K562 (cell line): ENCODE results near the gene ZNF30. TPM values are rescaled to one million over a fixed set of nuclear protein-coding genes. Genes with fewer than 3 reads are reported as not detected.

ENCODE experiments used
- ASH1L ChIP-seq: fragments of 450-650 bp; IDR thresholded peaks from 2 replicates; pipeline ENCODE4 v1.6.1; 2018; ENCODE audit warnings: borderline replicate concordance, mild to moderate bottlenecking, low read depth; ENCODE audit not compliant: partially characterized antibody
- ATF1 ChIP-seq, 2 experiments: fragments of 450-650 bp in 1 of 2; IDR thresholded peaks; 2 replicates each; pipeline ENCODE4 v1.6.1; 2016; ENCODE audit warnings: missing compliant biosample characterization in 1 of 2, missing genetic modification characterization in 1 of 2
- ATF7 ChIP-seq: fragments of 450-650 bp; IDR thresholded peaks from 2 replicates; pipeline ENCODE4 v1.7.1; 2014; ENCODE audit warnings: mild to moderate bottlenecking, moderate library complexity
- CAMTA2 ChIP-seq: fragments of 250-450 bp; sonication (Bioruptor Pico); conservative IDR thresholded peaks from 2 replicates; pipeline ENCODE4 v1.5.1; 2022
- CHD2 ChIP-seq: IDR thresholded peaks from 2 replicates; pipeline ENCODE4 v1.6.1; 2011; ENCODE audit warnings: low read depth, low read length
- FOSL1 ChIP-seq: fragments of 200-800 bp; sonication (Bioruptor generic); conservative IDR thresholded peaks from 2 replicates; pipeline ENCODE4 v1.6.1; 2016; ENCODE audit warnings: missing genetic modification characterization, missing compliant biosample characterization
- KAT7 ChIP-seq: sonication (generic); formaldehyde crosslinking; IDR thresholded peaks from 2 replicates; pipeline ENCODE4 v1.8.0; 2022; ENCODE audit warnings: missing genetic modification reagents, mild to moderate bottlenecking, borderline replicate concordance
- KLF1 ChIP-seq: fragments of 450-650 bp; IDR thresholded peaks from 2 replicates; pipeline ENCODE4 v1.6.1; 2016; ENCODE audit warnings: missing genetic modification characterization, missing compliant biosample characterization
- NONO ChIP-seq, 2 experiments: fragments of 200-400 bp in 1 of 2; fragments of 450-650 bp in 1 of 2; formaldehyde crosslinking in 1 of 2; IDR thresholded peaks; 2 replicates each; pipeline ENCODE4 v1.6.1; 2017; ENCODE audit warnings: low read depth in 2 of 2, mild to moderate bottlenecking in 2 of 2, moderate library complexity in 2 of 2, low read length in 1 of 2
- POLR3G ChIP-seq: IDR thresholded peaks from 2 replicates; pipeline ENCODE4 v1.6.1; 2011; ENCODE audit not compliant: insufficient read length, insufficient replicate concordance; ENCODE audit errors: extremely low read depth
- RFX5 ChIP-seq: IDR thresholded peaks from 2 replicates; pipeline ENCODE4 v1.6.1; 2011; ENCODE audit warnings: low read depth, mild to moderate bottlenecking, improper control_type of control experiment, low read length
- SMARCB1 ChIP-seq: IDR thresholded peaks from 2 replicates; pipeline ENCODE4 v1.6.1; 2011; ENCODE audit warnings: improper control_type of control experiment, low read depth; ENCODE audit not compliant: insufficient read length
- SRSF3 ChIP-seq: fragments of 200-400 bp; formaldehyde crosslinking; IDR thresholded peaks from 2 replicates; pipeline ENCODE4 v1.6.1; 2016; ENCODE audit warnings: mild to moderate bottlenecking, low read length, moderate library complexity; ENCODE audit not compliant: insufficient read depth
- ZBTB8A ChIP-seq: fragments of 450-650 bp; IDR thresholded peaks from 2 replicates; pipeline ENCODE4 v1.6.1; 2018; ENCODE audit warnings: mild to moderate bottlenecking, moderate library complexity; ENCODE audit not compliant: partially characterized antibody
- ZNF133 ChIP-seq: fragments of 250-450 bp; sonication (Bioruptor Pico); IDR thresholded peaks from 2 replicates; pipeline ENCODE4 v1.4.0; 2020; ENCODE audit warnings: mild to moderate bottlenecking
- ZNF445 ChIP-seq: fragments of 250-450 bp; sonication (Bioruptor Pico); IDR thresholded peaks from 2 replicates; pipeline ENCODE4 v1.4.0; 2020; ENCODE audit warnings: low read depth, mild to moderate bottlenecking, moderate library complexity
- polyA plus RNA-seq, 8 experiments: library from polyadenylated mRNA; depleted of rRNA in 4 of 8; stranded (reverse) in 5 of 8; unstranded in 3 of 8; fragments of >200 nt; fragmentation: Nextera tagmentation in 2 of 8; fragmentation: Illumina TruSeq in 1 of 8; extraction: Ambion mirVana in 2 of 8; extraction: Trizol in 1 of 8; gene quantifications; 2 replicates each; pipeline versions ENCODE4 v1.2.1 to v1.2.3, GENCODE V29; 2011 to 2014; ENCODE audit warnings: inconsistent platforms in 1 of 8, missing spikeins in 1 of 8
- total RNA-seq, 7 experiments: library from RNA; depleted of rRNA in 6 of 7; stranded (reverse); fragments of >200 nt in 6 of 7; fragmentation: Illumina TruSeq in 2 of 7; extraction: Trizol in 2 of 7; gene quantifications; 2 replicates each; pipeline versions ENCODE4 v1.2.1 to v1.2.3, GENCODE V29; 2011 to 2021; ENCODE audit warnings: low replicate concordance in 1 of 7
- TF ChIP-seq, protein P1 (sequence below): fragments of 450-650 bp; conservative IDR thresholded peaks from 2 replicates; pipeline ENCODE4 v1.6.1; 2016; ENCODE audit warnings: missing genetic modification characterization, low read depth, mild to moderate bottlenecking, control low read depth, missing compliant biosample characterization
- TF ChIP-seq, protein P2 (sequence below): fragments of 450-650 bp; IDR thresholded peaks from 2 replicates; pipeline ENCODE4 v1.6.1; 2016; ENCODE audit warnings: borderline replicate concordance
- TF ChIP-seq, protein P3 (sequence below): IDR thresholded peaks from 3 replicates; pipeline ENCODE4 v1.6.1; 2011; ENCODE audit warnings: borderline replicate concordance, mild to moderate bottlenecking; ENCODE audit not compliant: insufficient read length, insufficient read depth
- TF ChIP-seq, protein P4 (sequence below): fragments of 250-450 bp; sonication (Bioruptor Pico); IDR thresholded peaks from 2 replicates; pipeline ENCODE4 v1.8.0; 2021; ENCODE audit warnings: moderate library complexity, mild to moderate bottlenecking, inconsistent platforms

The ZNF30 gene
- total and polyA plus RNA-seq, 9 of the 15 experiments (the other 6 are each of a cell fraction or from before 2014, with no cell fraction given), result 7.3 to 13.4 (median 10.6) TPM

DNA sequence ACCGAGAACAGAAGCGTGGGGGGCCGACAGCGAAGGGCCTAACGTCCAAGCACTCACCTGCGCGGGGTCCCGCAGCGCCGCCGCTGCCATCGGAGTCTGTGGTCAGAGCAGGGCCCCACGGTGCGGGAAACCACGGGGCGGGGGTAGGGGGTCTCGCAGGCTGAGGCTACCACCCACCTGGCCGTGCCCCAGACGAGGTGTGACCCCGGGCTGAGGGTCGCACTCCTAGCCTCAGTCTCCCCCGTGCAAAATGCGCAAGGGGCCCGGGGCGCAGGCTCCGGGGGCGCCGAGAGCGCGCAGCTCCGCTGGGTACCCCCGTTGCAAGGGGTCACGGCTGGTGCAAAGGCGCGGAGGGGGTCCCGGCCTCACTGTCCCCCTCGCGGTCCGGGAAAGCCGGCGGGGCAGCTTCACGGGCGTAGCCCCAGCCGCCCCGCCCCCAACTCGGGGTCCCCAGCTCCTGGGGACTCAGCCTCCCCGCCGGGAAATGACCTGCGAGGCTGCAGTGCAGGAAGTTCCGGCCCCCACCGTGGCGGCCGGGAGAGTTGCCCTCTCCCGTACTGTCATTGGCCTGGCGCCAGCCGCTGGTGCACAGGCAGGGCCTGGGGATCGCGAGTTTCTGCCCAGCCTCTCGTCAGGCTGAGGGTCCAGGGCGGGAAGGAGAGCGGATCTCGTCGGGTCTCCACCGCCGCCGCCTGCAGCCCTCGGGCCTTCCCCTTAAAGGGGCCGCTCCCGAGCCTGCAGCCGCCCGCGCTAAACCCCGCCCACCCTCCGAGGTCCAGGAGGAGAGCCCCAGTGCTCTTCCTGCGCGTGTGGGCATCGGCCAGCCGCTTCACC, 37.1 kb downstream of the ZNF30 start, which contains the start of gene ZNF792 (continued):
- no peak for TF ChIP-seq SRSF3
- TF ChIP-seq CHD2, result no peak; the same call in 1 of the 2 replicates
- TF ChIP-seq SMARCB1, result no peak
- TF ChIP-seq ZBTB8A, result no peak
- TF ChIP-seq, protein P1, sequence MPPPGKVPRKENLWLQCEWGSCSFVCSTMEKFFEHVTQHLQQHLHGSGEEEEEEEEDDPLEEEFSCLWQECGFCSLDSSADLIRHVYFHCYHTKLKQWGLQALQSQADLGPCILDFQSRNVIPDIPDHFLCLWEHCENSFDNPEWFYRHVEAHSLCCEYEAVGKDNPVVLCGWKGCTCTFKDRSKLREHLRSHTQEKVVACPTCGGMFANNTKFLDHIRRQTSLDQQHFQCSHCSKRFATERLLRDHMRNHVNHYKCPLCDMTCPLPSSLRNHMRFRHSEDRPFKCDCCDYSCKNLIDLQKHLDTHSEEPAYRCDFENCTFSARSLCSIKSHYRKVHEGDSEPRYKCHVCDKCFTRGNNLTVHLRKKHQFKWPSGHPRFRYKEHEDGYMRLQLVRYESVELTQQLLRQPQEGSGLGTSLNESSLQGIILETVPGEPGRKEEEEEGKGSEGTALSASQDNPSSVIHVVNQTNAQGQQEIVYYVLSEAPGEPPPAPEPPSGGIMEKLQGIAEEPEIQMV, result peak; percentile 84
- TF ChIP-seq, protein P2, sequence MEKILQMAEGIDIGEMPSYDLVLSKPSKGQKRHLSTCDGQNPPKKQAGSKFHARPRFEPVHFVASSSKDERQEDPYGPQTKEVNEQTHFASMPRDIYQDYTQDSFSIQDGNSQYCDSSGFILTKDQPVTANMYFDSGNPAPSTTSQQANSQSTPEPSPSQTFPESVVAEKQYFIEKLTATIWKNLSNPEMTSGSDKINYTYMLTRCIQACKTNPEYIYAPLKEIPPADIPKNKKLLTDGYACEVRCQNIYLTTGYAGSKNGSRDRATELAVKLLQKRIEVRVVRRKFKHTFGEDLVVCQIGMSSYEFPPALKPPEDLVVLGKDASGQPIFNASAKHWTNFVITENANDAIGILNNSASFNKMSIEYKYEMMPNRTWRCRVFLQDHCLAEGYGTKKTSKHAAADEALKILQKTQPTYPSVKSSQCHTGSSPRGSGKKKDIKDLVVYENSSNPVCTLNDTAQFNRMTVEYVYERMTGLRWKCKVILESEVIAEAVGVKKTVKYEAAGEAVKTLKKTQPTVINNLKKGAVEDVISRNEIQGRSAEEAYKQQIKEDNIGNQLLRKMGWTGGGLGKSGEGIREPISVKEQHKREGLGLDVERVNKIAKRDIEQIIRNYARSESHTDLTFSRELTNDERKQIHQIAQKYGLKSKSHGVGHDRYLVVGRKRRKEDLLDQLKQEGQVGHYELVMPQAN, result no peak
- no peak for TF ChIP-seq KAT7
- no peak for TF ChIP-seq ASH1L
- TF ChIP-seq CAMTA2 (CRISPR knock-in tag), result no peak
- TF ChIP-seq NONO (IDR thresholded peaks at IDR 0.05; ENCODE audit: low read depth in 2 of 2, low read length in 1 of 2), result no peak
- TF ChIP-seq, protein P3, sequence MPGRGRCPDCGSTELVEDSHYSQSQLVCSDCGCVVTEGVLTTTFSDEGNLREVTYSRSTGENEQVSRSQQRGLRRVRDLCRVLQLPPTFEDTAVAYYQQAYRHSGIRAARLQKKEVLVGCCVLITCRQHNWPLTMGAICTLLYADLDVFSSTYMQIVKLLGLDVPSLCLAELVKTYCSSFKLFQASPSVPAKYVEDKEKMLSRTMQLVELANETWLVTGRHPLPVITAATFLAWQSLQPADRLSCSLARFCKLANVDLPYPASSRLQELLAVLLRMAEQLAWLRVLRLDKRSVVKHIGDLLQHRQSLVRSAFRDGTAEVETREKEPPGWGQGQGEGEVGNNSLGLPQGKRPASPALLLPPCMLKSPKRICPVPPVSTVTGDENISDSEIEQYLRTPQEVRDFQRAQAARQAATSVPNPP, result no peak
- TF ChIP-seq ATF7, result no peak; the same call in 1 of the 2 replicates
- TF ChIP-seq, protein P4, sequence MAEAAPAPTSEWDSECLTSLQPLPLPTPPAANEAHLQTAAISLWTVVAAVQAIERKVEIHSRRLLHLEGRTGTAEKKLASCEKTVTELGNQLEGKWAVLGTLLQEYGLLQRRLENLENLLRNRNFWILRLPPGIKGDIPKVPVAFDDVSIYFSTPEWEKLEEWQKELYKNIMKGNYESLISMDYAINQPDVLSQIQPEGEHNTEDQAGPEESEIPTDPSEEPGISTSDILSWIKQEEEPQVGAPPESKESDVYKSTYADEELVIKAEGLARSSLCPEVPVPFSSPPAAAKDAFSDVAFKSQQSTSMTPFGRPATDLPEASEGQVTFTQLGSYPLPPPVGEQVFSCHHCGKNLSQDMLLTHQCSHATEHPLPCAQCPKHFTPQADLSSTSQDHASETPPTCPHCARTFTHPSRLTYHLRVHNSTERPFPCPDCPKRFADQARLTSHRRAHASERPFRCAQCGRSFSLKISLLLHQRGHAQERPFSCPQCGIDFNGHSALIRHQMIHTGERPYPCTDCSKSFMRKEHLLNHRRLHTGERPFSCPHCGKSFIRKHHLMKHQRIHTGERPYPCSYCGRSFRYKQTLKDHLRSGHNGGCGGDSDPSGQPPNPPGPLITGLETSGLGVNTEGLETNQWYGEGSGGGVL (CRISPR knock-in tag), result no peak
- no peak for TF ChIP-seq ATF1 (CRISPR knock-in tag; IDR thresholded peaks at IDR 0.05)
- TF ChIP-seq ATF1 (tag; IDR thresholded peaks at IDR 0.05), result peak; percentile 32; the same call in 1 of the 2 replicates
- TF ChIP-seq FOSL1, result no peak
- TF ChIP-seq ZNF445, result no peak
- no peak for TF ChIP-seq ZNF133 (CRISPR knock-in tag)
- TF ChIP-seq POLR3G, result no peak
- TF ChIP-seq KLF1 (tag), result no peak
- TF ChIP-seq RFX5, result no peak
